Keratinocyte (primary cell): ENCODE measurements around the gene DGKH.

ENCODE experiments used
- CTCF ChIP-seq, 3 experiments: IDR thresholded peaks in 1 of 3; conservative IDR thresholded peaks in 1 of 3; optimal IDR thresholded peaks in 1 of 3; 2 replicates in 2 of 3; 3 replicates in 1 of 3; pipeline versions ENCODE3 to v1.5.1; 2011; ENCODE audit warnings: low read length in 3 of 3, mild to moderate bottlenecking in 3 of 3, moderate library complexity in 2 of 3, control low read depth in 1 of 3, inconsistent platforms in 1 of 3; ENCODE audit not compliant: insufficient read depth in 2 of 3; ENCODE audit errors: extremely low read depth in 1 of 3
- EZH2 ChIP-seq: IDR thresholded peaks from one replicate; pipeline ENCODE4 v1.6.1; 2012; ENCODE audit warnings: inconsistent platforms, mild to moderate bottlenecking, low read length, moderate library complexity

GRCh38 chr13:42022796-42023493, 25.5 kb upstream of the DGKH start:
- no peak for TF ChIP-seq CTCF (optimal IDR thresholded peaks at IDR 0.05 in 1 of 3, IDR thresholded peaks at IDR 0.05 in 1 of 3, conservative IDR thresholded peaks at IDR 0.05 in 1 of 3; ENCODE audit: extremely low read depth in 1 of 3, insufficient read depth in 2 of 3, low read length in 3 of 3)
- no peak for TF ChIP-seq EZH2
